ENCODE results near the gene GSS.

Gene GSS

GRCh38 chr20:34887023-34887422, 68.6 kb downstream of the GSS start:
- Histone ChIP-seq H3K79me2 (no peaks in the 10 kb centered on the region), H3K4me2 (ENCODE audit: low read length) (no peak overlapping the region), H3K4me3 (ENCODE audit: low read depth, low read length) (no peak overlapping the region), H3K9ac (no peak overlapping the region), H3K36me3 (ENCODE audit: control insufficient read depth, insufficient read depth, low read length) (no peaks in the 10 kb centered on the region), H3K9me3 (ENCODE audit: control insufficient read depth, low read length) (no peaks in the 10 kb centered on the region), H3K4me1 (no peaks in the 10 kb centered on the region), H3K27me3 (ENCODE audit: control insufficient read depth, insufficient read depth, low read length) (no peaks in the 10 kb centered on the region), H3K27ac (no peak overlapping the region), H2AFZ (no peak overlapping the region)
- no peak for TF ChIP-seq CTCF (IDR thresholded peaks at IDR 0.05)

- Histone ChIP-seq H2AFZ (no peak overlapping the region), H3K9ac (no peak overlapping the region), H3K27ac (no peak overlapping the region), H3K36me3 (ENCODE audit: control insufficient read depth, insufficient read depth, low read length) (no peaks in the 10 kb centered on the region), H3K4me3 (ENCODE audit: low read depth, low read length) (no peak overlapping the region), H3K4me2 (ENCODE audit: low read length) (no peak overlapping the region), H3K9me3 (ENCODE audit: control insufficient read depth, low read length) (no peaks in the 10 kb centered on the region), H3K79me2 (no peaks in the 10 kb centered on the region), H3K27me3 (ENCODE audit: control insufficient read depth, insufficient read depth, low read length) (no peaks in the 10 kb centered on the region), H3K4me1 (no peaks in the 10 kb centered on the region)
- no peak for TF ChIP-seq CTCF (IDR thresholded peaks at IDR 0.05)
These were observed 69.5 kb downstream of the GSS start for GRCh38 chr20:34886122-34886521.

- Histone ChIP-seq H3K9ac (no peak overlapping the region), H3K27ac (no peak overlapping the region)
These were observed 71.3 kb downstream of the GSS start for GRCh38 chr20:34884260-34884659.

GRCh38 chr20:34883809-34884208, 71.8 kb downstream of the GSS start:
- TF ChIP-seq CTCF (IDR thresholded peaks at IDR 0.05): no peak
- no peaks in the 10 kb centered on the region for H3K27me3 ChIP-seq (ENCODE audit: control insufficient read depth, insufficient read depth, low read length)
- no peak overlapping the region for H2AFZ ChIP-seq
- no peak overlapping the region for H3K4me2 ChIP-seq (ENCODE audit: low read length)
- H3K36me3 ChIP-seq (ENCODE audit: control insufficient read depth, insufficient read depth, low read length): no peaks in the 10 kb centered on the region
- no peak overlapping the region for H3K9ac ChIP-seq
- no peak overlapping the region for H3K27ac ChIP-seq
- H3K9me3 ChIP-seq (ENCODE audit: control insufficient read depth, low read length): no peaks in the 10 kb centered on the region
- H3K4me3 ChIP-seq (ENCODE audit: low read depth, low read length): no peak overlapping the region
- H3K4me1 ChIP-seq: no peaks in the 10 kb centered on the region
- no peaks in the 10 kb centered on the region for H3K79me2 ChIP-seq

More at GRCh38 chr20:34884260-34884659, 71.3 kb downstream of the GSS start:
- Histone ChIP-seq H3K79me2 (no peaks in the 10 kb centered on the region), H3K4me3 (ENCODE audit: low read depth, low read length) (no peak overlapping the region), H3K4me1 (no peaks in the 10 kb centered on the region), H3K27me3 (ENCODE audit: control insufficient read depth, insufficient read depth, low read length) (no peaks in the 10 kb centered on the region), H3K9me3 (ENCODE audit: control insufficient read depth, low read length) (no peaks in the 10 kb centered on the region), H2AFZ (no peak overlapping the region), H3K36me3 (ENCODE audit: control insufficient read depth, insufficient read depth, low read length) (no peaks in the 10 kb centered on the region), H3K4me2 (ENCODE audit: low read length) (no peak overlapping the region)
- no peak for TF ChIP-seq CTCF (IDR thresholded peaks at IDR 0.05)

- H3K4me1 ChIP-seq: no peaks in the 10 kb centered on the region
- H3K79me2 ChIP-seq: no peaks in the 10 kb centered on the region
- H3K4me3 ChIP-seq (ENCODE audit: low read depth, low read length): no peak overlapping the region
- no peaks in the 10 kb centered on the region for H3K36me3 ChIP-seq (ENCODE audit: control insufficient read depth, insufficient read depth, low read length)
- no peak overlapping the region for H2AFZ ChIP-seq
- no peaks in the 10 kb centered on the region for H3K9me3 ChIP-seq (ENCODE audit: control insufficient read depth, low read length)
- no peak overlapping the region for H3K9ac ChIP-seq
- no peak for TF ChIP-seq CTCF (IDR thresholded peaks at IDR 0.05)
- no peak overlapping the region for H3K27ac ChIP-seq
- no peak overlapping the region for H3K4me2 ChIP-seq (ENCODE audit: low read length)
- H3K27me3 ChIP-seq (ENCODE audit: control insufficient read depth, insufficient read depth, low read length): no peaks in the 10 kb centered on the region
These were observed 72.4 kb downstream of the GSS start for GRCh38 chr20:34883087-34883688.
